ENCODE measurements around the gene TRIM74.
"Not testable (repeated sequence)": the region's sequence is repeated elsewhere in the genome, so short reads cannot be mapped to it uniquely, and the experiment has no call there.

The TRIM74 gene

GRCh38 chr7:72954563-72955198 lies 14.6 kb downstream of the TRIM74 start:
- not testable (repeated sequence) for DNase-seq (ENCODE audit: low spot score)

- not testable (repeated sequence) for DNase-seq (ENCODE audit: low spot score)
These were observed 15.2 kb downstream of the TRIM74 start for GRCh38 chr7:72953901-72954562.

GRCh38 chr7:72950432-72950831 lies 18.8 kb downstream of the TRIM74 start:
- not testable (repeated sequence) for DNase-seq (ENCODE audit: low spot score)

- not testable (repeated sequence) for DNase-seq (ENCODE audit: low spot score)
These were observed 19.6 kb downstream of the TRIM74 start for GRCh38 chr7:72949686-72950085.

GRCh38 chr7:72949276-72949675 lies 20.0 kb downstream of the TRIM74 start:
- DNase-seq (ENCODE audit: low spot score), result not testable (repeated sequence)

GRCh38 chr7:72948714-72949113 lies 20.6 kb downstream of the TRIM74 start:
- not testable (repeated sequence) for DNase-seq (ENCODE audit: low spot score)

GRCh38 chr7:72946130-72946745 lies 23.0 kb downstream of the TRIM74 start:
- DNase-seq (ENCODE audit: low spot score), result not testable (repeated sequence)

- DNase-seq (ENCODE audit: low spot score), result not testable (repeated sequence)
These were observed 23.7 kb downstream of the TRIM74 start for GRCh38 chr7:72945597-72945996.

GRCh38 chr7:72944937-72945336 lies 24.3 kb downstream of the TRIM74 start:
- not testable (repeated sequence) for DNase-seq (ENCODE audit: low spot score)

- DNase-seq (ENCODE audit: low spot score), result not testable (repeated sequence)
These were observed 26.3 kb downstream of the TRIM74 start for GRCh38 chr7:72942956-72943355.

GRCh38 chr7:72942022-72942705 lies 27.1 kb downstream of the TRIM74 start:
- not testable (repeated sequence) for DNase-seq (ENCODE audit: low spot score)

GRCh38 chr7:72928216-72928615 lies 41.0 kb downstream of the TRIM74 start:
- not testable (repeated sequence) for DNase-seq (ENCODE audit: low spot score)

GRCh38 chr7:72927791-72928190 lies 41.5 kb downstream of the TRIM74 start:
- not testable (repeated sequence) for DNase-seq (ENCODE audit: low spot score)

GRCh38 chr7:72925546-72926120 lies 43.6 kb downstream of the TRIM74 start:
- DNase-seq (ENCODE audit: low spot score), result no peak

- peak; percentile 88 for DNase-seq (ENCODE audit: low spot score)
These were observed 44.3 kb downstream of the TRIM74 start, which contains the start of gene POM121 for GRCh38 chr7:72924733-72925545. Gene POM121 (plus strand): TSS chr7:72925095. CDS start chr7:72925122, 27 bp downstream.

- no peak for DNase-seq (ENCODE audit: low spot score)
These were observed 44.9 kb downstream of the TRIM74 start for GRCh38 chr7:72924386-72924732.

GRCh38 chr7:72919256-72919775 lies 50.0 kb downstream of the TRIM74 start:
- DNase-seq (ENCODE audit: low spot score), result no peak

GRCh38 chr7:72914756-72915525 lies 54.3 kb downstream of the TRIM74 start:
- DNase-seq (ENCODE audit: low spot score), result peak; percentile 63

GRCh38 chr7:72913750-72914149 lies 55.5 kb downstream of the TRIM74 start:
- not testable (repeated sequence) for DNase-seq (ENCODE audit: low spot score)

- DNase-seq (ENCODE audit: low spot score), result not testable (repeated sequence)
These were observed 57.9 kb downstream of the TRIM74 start for GRCh38 chr7:72911395-72911794.

All from hematopoietic multipotent progenitor cell treated with erythropoietin and hydrocortisone succinate and interleukin-3 and kit ligand, for 15 days (in vitro differentiated cells).